GM18907 (cell line): Measurements from ENCODE around the gene PLCD3.
A peak's percentile ranks its signal among the peaks of the same experiment; 100 is the strongest.
"Not testable (repeated sequence)": the region's sequence is repeated elsewhere in the genome, so short reads cannot be mapped to it uniquely, and the experiment has no call there.

ENCODE experiments used
- ATAC-seq: cut with Tn5 transposase; IDR thresholded peaks from one replicate; pipeline ENCODE4 v1.9.1; 2021; ENCODE audit warnings: mild to moderate bottlenecking, moderate library complexity; ENCODE audit not compliant: unreplicated experiment

The PLCD3 gene

GRCh38 chr17:45135192-45135977 lies 3.1 kb upstream of the PLCD3 start, which contains the start of gene ACBD4:
TSS of gene ACBD4 (plus strand) at chr17:45135687. CDS start at chr17:45136145, 458 bp downstream.
- peak; percentile 74 for ATAC-seq

GRCh38 chr17:45132572-45133463 lies 503 bp upstream of the PLCD3 start:
- ATAC-seq = no peak

GRCh38 chr17:45131616-45132319 lies 547 bp downstream of the PLCD3 start:
- ATAC-seq = no peak

DNA sequence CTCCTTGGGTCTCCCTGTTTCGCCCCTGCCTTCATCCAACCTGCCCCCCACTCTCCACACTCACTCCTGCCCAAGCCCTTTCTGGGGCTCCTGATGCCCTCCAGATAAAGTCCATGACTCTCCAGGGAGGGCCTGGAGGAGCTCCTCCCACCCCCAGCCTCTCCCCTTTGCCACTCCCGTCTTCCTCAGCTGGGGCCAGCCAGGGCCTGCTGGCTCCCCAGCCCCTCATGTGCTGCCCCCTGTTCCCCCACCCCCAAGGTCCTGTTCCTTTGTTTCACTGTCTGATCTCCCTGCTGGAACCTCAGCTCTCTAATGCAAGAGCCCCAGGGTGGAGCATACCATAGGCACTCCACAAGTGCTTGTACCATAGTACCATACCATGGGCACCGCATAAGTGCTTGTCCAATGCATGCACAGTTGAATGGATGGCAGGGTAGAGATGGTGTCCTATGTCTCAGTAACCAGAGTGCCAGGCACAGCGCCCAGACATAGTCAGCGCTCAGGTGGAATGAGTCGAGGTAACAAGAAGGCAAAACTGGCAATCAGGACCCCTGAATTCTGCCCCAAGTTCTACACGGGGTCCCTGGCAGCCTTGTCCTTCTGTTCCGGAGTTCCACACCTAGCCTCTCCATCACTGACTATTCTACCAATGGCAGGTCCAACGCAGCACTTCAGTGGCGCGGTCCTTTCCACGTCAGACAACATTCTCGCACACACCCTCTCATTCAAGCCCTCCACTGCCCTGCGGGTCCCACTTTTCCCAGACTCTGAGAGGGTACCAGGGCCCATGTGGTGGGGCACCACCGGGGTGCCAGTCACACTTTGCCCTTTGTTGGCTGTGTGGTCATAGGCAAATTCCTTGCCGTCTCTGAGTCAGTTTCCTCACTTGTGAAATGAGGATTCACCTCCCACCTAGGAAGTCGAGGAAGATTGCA lies 1.4 kb downstream of the PLCD3 start:
- no peak for ATAC-seq

- no peak for ATAC-seq
Measured at GRCh38 chr17:45129940-45130680, 2.2 kb downstream of the PLCD3 start.

DNA sequence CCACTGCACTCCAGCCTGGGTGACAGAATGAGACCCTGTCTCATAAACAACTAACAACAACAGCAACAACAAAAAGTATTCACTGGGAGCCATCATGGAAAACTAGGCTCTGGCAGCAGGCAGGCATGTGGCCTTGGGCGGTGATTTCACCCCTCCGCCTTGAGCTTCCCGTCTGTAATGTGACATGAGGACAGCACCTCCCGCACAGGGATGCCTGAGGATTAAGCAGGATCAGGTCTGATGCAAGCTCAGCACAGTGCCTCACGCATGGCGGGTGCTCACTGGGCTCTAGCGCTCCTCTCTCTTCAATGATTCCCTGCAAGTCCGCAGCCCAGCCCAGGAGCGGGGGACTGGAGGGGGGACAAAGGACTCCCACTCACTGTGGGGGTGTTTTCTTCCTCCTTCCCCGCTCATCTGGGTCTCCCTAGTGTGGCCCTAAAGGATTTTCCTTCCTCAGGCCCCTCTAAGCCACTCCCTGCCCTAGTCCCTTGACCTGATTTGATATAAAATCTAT lies 2.8 kb downstream of the PLCD3 start:
- ATAC-seq = no peak

- ATAC-seq = no peak
Measured at GRCh38 chr17:45128989-45129388, 3.3 kb downstream of the PLCD3 start.

DNA sequence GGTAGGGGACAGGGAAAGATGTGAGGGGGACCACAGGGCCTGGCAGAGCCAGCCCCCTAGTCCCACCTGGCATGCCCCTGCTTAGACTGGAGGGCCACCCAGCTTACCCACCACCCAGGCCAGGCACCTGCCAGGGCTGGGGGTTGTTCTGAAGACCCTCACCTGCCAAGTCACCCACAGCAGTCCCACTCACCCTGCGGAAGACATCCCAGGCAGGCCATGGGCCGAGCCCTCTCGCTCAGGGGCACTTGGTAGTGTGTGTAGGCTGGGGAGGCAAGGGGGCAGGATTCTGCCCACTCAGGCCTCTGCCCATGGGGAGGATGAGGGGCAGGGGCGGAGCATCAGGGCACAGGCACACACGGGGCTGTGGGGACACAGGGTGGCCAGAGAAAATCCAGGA lies 4.0 kb downstream of the PLCD3 start:
- no peak for ATAC-seq

DNA sequence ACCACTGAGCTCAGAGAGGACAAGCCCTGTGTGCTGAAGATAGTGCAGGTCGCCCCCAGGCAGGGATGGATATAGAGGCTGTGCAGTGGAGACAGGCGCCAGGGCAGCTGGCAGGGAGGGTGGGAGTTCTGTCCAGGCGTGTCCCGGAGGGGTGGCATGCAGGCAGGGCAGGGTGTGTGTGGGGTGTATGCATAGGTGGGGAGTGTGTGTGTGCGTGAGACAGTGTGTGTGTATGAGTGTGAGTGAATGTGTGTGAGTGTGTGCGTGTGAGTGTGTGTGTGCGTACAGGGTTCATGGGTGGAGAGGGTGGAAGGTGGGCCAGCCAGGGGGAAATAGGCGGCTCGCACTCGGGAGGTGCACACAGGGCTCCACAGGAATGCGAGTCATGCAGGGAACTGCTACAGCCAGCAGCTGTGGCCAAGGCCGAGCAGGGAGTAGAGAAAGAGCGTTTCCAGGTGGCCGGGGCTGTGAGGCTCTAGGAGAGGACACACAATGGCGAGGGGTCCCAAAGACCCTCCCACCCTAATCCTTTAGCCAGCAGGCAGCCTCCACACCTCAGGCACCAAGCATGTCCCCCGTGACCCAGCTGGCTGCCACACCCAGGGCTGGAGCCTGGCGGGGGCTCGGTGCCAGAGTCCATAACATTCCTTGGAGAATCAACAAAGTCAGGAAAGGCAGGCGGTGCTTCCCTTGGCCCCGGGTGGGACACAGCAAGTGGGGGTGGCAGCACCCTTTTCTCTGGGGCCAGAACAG lies 4.6 kb downstream of the PLCD3 start:
- no peak for ATAC-seq

DNA sequence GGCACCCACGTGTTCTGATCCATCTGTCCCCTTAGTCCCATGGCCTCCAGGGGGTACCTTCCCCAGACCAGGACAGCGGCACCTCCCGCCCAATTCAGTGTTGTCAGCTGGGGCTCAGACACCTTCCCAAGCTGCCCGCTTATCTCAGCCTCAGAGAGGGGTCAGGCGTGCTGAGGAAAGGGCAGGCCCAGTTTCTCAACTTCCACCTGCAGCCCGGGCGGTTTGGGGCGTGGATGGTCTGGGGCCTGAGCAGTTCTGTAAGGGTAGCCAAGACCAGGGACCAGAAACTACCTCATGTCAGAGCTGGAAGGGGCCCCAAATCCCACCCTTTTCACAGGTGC lies 5.1 kb downstream of the PLCD3 start:
- no peak for ATAC-seq

DNA sequence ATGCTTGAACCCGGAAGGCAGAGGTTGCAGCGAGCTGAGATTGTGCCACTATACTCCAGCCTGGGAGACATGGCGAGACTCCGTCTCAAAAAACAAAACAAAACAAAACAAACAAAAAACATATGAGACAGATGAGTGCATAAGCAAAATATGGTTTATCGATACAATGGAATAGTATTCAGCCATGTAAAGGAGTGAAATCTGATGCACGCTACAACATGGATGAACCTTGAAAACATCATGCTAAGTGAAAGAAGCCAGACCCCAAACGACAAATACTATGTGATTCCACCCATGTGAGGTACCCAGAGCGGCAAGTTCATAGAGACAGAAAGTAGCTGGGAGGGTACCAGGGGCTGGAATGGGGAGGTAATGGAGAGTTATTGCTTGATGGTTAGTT lies 6.8 kb downstream of the PLCD3 start:
- ATAC-seq = no peak

- not testable (repeated sequence) for ATAC-seq
Measured at GRCh38 chr17:45124797-45125122, 7.6 kb downstream of the PLCD3 start.

DNA sequence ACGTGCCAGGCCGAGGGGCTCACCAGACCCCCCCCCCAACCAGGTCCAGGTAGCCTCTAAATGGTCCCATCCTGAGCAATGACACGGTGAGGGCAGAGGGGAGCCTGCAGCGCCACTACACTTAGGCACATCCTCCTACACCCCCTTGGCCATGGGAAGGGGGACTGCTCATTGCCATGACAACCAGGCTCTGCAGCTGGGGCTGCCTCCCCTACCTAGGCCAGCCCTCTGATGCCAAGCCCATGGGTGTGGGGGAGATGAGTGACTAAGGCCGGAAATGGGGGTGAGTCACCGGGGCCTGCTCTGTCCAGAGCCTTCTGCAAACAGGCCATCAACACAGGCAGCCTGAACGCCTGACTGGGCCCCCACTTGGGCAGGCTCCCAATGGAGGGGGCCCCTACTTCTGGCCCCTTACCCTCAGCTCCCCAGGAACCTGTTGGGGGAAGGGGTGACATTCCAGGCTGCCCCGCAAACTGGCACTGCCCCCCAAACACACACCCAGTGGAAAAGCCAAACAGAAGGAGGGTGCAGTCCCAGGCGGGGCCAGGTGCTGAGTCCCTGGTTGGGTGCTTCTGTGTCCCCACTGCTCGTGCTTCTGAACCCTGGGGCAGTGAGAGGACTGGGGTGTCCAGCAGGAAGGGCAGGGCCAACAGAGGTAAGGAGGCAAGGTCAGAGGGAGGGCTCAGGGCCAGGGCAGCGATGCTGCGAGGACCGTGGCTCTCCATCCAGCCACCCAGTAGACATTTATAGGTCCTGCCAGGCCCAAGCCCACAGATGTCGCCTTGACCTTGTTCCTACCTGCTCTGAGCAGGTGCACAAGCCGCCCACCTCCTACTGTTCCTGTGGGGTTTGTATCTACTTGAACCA lies 8.2 kb downstream of the PLCD3 start:
- no peak for ATAC-seq

- ATAC-seq = no peak
Measured at GRCh38 chr17:45123076-45123770, 9.1 kb downstream of the PLCD3 start.

GRCh38 chr17:45121055-45121454 lies 11.3 kb downstream of the PLCD3 start:
- no peak for ATAC-seq

DNA sequence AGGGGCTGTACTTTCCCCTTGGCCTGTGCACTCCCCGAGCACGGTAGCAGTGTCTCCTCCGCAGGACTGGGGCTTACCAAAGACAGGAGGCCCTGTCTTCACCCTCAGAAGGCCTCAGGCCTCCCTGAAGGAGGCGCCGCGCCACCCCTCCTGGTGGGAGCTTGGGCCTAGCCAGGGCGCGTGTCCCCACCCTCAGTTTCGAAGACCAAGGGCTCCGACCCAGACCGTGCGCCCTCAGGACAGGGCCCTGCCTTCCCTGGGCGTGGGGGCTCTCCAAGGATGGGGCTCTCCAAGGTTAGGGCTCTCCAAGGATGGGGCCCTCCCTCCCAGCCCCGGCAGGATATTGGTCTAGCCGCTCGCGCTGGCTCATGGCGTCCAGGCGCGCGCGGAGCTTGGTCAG lies 11.8 kb downstream of the PLCD3 start:
- no peak for ATAC-seq

DNA sequence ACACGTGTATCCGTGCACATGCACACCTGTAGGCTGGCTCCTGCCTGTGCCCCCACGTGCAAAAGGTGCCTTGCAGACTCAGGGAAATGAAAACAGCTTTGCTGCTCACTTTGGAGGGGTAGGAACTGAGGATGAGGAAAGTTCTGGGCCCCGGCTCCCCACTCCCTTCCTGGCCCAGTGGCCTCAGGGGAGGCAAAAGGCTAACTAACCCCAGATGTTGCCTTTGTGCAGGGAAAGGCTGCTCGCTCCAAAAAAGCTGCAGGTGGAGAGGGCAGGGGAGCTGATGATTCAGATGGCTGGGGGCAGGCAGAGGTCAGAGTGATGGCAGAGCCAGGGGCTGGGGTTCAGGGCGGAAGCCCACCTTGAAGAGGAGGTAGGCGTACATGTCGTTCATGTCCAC lies 12.4 kb downstream of the PLCD3 start:
- ATAC-seq = no peak
